GM19328 (cell line): ENCODE data around the gene LZTS3.
"Not testable (repeated sequence)": the region's sequence is repeated elsewhere in the genome, so short reads cannot be mapped to it uniquely, and the experiment has no call there.

ENCODE experiments used
- ATAC-seq: cut with Tn5 transposase; IDR thresholded peaks from one replicate; pipeline ENCODE4 v1.9.1; 2021; ENCODE audit warnings: mild to moderate bottlenecking, moderate library complexity; ENCODE audit not compliant: unreplicated experiment

The LZTS3 gene

DNA sequence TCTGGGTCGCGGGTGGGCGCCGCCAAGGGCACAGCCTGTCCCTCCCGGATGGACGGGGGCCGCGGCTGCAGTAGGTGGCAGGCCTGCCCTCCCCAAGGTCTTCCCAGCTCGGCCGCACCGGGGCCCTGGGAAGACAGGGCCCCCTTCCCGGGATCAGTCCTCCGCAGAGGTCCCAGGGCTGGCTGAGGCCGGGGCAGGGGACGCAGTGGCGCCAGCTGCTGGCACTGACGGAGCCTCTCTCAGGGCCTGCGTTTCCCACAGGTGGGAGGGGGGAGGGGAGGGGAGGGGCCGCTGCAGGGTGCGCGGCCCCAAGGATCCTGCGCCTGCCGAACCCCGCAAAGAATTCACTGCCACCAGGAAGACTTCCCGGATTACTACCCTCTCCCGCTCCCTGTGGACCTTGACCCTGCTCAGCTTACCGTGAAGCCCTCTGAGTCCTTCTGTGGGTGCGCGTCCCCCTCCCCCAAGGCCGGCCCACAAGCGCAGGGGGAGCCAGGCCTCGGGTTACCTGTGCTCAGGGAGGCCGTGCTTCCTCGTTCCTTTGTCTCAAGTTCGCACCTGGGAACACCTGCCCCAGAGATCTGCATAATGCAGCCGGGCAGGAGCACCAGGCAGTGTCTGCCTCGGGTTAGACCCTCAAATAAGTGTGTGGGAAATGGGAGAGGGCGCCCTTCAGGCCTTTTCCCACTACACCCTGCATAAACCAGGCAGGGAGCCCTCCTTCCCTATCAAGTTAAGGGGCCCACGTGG, 5.1 kb downstream of the LZTS3 start:
- ATAC-seq: no peak

DNA sequence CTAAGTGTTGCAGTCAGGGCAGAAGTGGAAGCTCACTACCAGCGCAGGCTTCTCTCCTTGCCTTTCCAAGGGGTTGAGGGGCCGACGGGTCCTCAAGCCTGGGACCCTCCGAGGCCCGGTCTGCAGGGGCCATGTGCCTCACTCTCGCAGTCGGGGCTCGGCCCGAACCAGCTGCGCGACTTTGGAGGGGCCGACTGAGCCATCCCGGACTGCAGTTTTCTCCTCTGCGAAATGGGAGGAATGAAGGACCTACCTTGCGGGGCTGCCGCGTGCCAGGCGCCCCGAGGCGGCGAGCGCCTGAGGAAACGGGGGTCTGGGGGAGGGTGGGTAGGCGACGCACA, 5.6 kb downstream of the LZTS3 start:
- ATAC-seq: no peak

DNA sequence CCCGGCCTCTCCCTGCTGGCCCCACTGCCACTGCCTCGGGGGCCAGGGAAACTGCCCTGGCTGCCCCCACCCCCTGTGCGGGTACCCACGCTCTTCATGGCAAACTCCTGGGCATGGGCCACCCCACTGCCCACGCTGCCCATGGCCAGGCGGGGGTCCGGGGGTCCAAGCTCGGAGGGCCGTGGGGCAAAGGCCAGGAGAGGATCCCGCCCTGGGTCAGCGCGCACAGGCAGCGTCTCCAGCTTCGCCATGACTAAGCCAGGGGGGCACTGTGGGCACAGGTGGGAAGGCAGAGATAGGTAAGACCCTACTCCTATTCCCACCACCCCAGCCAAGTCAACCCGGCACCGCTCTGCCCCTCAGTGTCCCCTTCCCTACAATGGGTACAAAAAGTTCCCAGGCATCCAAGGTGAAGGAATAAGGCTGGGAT, 6.4 kb downstream of the LZTS3 start:
- no peak for ATAC-seq

DNA sequence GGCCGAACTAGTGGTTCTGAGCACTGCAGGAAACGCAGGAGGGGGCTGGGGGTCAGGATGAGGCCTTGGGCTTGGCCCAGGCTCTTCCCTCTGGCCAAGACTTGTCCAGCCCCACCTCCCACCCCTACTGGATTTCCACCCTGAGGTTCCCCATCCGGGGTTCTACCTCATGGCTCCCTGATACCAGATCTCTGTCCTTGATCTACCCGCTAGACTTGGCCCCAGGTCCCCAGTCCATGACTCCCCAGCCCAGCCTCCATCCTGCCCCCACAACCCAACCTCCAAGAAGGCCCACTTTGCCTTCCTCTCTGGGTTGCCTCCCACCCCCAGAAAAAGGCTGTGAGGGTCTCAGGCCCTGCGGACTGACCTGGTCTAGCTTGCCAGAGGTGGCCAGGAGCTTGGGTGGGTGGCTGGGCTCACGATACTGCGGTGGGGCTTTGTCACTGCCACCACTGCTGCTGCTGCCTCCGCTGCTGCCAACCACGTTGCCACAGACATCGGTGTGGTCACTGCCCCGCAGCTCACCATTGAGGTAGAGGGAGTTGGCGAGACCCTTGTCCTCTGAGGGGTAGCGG, 6.9 kb downstream of the LZTS3 start:
- ATAC-seq: no peak

DNA sequence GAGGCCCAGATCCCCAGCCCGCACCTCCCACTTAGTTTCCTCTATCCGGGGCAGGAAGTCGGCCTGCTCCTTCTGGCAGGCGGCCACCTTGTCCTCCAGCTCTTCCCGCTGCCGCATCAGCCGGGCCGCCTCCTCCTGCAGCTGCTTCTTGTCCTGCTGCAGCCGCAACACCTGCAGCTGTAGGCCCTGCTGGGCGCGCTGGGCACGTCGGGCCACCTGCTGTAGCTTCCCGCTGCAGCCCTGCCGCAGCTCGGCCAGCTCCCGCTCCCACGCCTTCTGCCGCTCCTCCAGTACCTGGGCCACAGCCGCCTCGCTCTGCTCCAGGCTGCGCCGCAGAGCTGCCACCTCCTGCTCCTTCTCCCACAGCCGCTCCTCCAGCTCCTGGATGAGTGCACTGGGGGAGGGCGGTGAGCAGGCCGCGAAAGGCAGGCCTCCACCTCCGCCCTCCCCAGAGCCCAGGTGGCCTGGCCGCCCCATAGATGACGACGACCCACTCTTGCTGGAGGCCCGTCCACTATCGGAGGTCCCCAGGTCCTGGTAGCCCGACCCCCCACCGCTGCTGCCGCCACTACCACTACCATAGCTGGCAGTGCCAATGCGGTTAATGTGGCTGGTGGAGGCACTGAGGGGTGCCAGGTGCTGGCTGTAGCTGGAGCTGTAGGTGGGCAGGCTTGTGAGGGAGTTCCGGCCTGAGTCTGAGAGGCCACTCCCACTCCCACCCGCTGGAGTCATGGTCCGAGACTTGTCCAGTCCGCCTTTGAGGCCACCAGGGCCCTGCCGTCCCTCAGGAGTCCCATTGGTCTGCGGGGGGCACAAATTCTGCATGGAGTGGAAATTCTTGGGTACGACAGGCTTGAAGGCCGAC, 7.6 kb downstream of the LZTS3 start:
- no peak for ATAC-seq

DNA sequence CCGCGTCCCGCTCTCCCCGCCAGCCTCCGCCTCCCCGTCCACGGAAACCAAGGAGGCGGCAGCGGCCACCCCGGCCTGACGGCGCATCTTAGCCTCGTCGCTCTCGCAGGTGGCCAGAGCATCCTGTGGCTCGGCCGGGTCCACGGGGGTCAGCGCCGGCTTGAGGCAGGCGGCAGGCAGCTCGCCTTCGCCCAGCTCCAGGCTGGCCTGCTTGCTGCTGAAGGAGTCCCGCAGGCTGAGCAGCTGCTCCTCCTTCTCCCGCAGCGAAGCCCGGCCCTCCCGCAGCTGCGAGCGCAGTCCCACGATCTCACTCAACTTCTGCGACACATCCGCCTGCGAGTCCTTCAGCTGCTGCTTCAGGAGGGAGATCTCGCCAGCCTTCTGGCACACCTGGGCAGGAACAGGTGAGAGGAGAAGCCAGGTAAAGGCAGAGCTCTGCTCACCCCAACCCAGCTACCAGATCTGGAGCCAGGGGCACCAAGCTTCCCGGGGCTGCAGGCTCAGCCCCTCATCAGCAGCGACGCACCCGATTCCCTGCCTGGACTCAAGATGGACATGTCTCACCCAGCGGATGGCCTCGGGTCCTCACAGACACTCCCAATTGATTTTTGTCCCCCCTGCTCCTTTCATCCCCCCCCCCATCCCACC, 8.5 kb downstream of the LZTS3 start:
- ATAC-seq: no peak

DNA sequence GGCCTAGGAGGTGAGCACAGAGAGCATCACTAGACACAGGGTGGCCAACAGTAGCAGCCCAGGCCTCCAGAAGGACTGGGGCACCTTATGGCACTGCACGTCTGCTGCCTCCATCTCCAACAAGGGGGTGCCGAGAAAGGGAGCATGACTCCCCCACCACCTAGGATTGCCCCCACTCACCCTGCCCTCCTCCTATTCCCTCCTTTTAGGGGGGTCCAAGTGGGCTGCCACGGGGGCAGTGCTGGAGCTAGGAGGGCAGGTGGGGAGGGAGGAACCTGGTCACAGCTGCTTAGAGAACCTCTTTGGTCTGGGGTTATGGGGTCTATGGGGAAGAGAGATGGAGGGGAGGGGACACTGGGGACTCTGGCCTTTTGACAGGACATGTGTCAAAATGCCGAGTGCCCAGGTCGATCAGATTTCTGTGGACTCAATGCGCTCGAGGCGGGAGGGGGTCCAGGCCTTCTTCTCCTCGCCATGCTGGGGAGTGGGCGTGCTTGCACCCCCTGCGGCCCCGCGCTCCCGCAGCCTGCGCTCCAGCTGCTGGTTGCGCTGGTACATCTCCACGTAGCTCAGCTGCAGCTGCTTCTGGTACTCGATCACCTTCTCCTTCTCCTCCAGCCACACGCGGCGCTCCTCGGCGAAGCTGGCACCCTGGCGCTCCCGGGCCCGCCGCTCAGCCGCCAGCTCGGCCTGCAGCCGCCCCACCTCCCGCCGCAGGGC, 9.1 kb downstream of the LZTS3 start:
- no peak for ATAC-seq

DNA sequence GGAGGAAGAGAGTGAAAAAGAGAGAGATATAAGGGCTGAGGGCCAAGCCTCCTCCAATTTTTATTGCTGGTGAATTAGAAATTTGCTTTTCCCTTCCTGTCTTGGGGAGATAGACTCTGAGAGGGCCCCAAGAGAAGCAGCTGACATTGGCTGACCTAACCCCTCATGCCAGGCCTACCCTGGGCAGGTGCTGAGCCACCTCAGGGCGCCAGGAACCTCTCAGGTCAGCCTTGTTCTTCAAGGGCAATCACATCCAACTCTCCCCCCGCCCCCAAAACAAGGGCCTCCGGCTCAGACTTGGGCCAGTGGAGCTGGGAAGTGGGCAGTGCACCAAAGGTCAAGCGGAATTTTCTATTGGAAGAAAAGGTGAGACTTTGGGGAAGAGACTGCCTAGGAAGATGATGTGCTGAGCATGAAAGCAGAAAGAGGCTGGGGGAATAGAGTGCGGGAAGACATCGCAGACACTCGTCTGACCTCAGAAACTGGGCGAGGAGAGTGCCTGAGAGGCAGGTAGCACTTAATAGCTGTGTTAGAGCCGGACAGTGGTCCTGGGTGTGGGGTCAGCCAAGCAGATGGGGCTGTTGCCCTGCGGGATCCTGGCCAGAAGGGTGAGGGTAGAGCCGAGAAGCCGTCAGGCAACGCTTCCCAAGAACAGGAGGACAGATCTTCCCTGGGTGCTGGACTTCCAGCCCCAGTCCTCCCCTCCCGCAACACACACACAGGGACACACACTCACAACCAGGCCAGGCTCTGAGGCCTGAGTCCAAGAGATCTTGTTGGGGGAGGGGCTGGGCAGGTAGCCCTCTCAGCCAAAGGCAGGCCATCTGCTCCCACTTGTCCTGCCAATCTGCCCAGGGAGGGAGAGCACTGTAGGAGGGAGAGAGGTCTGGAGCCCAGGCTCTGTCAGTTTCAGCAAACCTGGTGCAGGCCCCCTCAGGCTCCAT, 10.0 kb downstream of the LZTS3 start:
- ATAC-seq: no peak

DNA sequence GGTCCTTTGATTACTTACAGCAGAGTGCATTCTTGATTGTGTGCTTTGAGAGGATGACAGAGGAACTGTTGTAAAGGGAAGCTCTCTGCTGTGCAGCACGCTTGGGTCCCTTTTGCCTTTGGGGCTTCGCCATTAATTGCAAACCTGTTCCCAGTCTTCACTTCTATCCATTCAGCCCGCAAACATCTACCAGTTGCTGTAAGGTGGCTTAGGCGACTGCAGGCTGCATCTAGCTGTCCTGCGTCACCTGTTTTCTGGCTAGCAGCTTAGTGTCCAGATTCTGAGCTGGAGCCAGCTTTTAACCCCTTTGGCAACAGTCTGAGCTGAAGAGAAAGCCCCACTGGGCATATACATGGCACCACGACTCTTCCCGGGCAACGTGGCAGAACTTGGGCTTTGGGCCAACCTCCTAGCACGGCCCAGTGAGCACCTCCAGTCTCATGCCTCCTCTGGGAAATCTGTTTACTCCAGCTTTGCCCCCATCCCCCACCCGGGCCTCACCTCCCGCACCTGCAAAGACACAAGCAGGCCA, 11.2 kb downstream of the LZTS3 start:
- ATAC-seq: no peak

DNA sequence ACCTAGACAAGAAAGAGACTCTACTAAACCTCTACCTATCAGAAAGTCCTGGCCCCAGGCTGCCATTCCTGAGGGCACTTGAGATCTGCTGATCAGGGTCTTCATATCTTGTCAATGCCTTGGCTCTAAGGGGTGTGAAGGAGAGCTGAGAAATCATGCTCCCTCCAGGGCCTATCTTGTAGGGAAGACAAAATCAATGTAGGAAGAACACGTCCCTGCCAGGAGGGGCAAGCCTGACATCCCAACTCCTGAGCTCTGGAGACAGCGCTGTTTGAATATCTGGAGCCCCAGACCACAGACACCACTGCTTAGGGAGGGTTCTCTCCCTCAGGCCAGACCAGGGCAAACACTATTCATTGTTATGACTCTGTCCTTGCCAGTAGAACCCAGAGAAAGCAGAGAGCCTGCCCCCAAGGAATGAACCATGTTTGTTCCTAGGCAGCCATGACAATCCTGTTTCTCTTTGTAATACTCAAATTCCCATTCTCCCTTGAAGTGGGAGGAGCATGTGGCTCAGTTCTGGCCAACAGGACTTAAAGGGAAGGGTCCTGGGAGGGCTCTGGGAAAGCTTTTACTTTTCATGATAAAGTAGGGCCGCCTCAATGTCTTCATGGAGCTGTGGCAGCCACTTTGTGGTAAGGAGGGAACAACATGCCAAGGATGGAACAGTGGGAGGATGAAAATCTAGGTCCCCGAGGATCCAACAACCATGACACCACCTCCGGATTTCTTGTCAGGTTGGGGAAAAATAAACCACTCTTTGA, 11.9 kb downstream of the LZTS3 start:
- no peak for ATAC-seq

DNA sequence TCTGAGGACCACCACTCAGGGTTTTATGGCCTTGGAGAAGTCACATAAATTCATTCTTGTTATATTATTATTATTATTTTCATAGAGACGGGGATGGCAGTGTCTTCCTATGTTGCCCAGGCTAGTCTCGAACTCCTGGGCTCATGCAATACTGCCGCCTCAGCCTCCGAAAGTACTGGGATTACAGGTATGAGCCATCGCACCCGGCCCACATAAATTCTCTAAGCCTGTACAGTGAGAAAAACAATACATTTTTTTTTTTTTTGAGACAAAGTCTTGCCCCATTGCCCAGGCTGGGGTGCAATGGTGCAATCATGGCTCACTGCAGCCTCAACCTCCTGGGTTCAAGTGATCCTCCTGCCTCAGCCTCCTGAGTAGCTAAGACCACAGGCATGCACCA, 12.9 kb downstream of the LZTS3 start:
- no peak for ATAC-seq

DNA sequence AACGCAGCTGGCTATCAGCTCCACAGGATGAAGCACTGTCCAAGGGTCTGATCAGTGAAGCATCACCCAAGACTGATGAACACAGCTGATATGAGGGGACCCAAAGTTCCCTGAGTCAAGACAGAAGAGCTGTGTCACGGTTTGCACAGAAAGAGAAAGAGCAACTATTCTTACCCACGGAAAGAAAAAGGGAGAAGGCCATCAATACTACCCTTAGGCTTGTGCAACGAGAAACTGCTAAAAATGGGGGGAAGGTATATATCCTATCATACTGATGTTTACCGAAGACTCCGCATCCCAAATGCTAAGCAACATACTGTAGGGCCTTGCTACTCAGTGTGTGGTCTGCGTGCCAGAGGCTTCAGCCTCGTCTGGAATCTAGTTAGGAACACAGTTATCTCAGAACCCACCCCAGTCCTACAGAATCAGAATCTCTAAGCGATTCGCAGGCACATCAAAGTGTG, 14.3 kb downstream of the LZTS3 start:
- ATAC-seq: no peak

DNA sequence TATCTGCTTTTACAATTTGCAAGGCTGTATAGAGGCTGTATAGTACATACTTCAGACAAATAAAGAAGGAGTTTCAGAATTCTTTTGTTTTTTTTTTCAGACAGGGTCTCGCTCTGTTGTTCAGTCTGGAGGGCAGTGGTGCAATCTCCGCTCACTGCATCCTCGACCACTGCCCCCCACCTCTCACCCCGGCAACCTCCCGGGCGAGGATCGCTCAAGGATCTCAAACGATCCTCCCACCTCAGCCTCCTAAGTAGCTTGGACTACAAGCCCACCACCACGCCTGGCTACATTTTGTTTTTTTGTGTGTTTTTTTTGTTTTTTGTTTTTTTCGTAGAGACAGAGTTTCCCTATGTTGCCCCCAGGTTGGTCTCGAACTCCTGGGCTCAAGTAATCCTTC, 15.5 kb downstream of the LZTS3 start:
- ATAC-seq: no peak

DNA sequence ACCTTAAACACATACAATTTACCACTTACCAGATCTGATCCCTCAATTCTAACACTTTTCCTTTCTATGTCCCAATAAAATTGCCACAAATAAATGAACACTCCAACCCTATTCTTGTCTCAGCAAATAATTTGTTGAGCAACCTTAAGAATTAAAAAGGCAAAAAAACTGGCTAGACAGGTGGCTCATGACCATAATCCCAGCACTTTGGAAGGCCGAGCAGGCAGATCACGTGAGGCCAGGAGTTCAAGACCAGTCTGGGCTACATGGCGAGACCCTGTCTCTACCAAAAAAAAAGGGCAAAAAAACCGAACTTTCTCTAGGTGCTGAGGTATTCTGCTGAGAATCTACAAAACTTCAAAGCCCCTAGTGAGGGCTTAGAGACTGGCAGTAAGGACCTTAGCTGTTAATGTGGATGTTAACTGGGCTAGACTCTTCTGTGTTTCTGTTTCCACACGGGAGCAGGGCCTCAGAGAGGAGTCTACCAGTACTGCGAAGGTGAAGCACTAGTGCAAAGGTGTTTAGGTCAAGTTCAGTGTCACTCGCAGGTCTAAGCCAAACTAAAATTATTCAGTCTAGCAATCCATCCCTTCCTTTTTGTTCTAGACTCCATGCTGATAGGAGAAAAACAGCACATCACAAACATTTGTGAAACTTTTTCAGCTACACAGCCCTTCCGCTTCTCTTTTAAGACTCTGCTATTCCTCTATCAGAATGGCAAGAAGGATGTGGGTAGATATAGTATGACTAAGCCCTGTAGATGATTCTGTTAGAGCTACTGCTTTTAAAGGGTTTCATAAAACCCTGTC, 16.3 kb downstream of the LZTS3 start:
- peak; percentile 55 for ATAC-seq

DNA sequence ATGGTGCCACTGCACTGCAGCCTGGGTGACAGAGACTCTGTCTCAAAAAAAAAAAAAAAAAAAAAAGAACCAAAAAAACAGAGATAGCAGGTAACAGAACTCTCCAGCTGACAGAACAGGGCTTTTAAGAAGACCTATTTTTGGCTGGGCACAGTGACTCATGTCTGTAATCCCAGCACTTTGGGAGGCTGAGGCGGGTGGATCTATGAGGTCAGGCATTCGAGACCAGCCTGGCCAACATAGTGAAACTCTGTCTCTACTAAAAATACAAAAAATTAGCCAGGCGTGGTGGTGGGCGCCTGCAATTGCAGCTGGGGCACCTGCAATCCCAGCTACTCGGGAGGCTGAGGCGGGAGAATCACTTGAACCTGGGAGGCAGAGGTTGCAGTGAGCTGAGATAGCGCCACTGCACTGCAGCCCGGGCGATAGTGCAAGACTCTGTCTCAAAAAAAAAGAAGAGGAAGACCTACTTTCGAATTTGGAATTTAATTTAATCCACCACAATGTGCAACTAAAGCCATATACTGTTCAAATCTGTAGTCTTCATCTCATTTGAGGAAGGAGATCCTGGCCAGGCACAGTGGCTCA, 21.2 kb downstream of the LZTS3 start:
- not testable (repeated sequence) for ATAC-seq

DNA sequence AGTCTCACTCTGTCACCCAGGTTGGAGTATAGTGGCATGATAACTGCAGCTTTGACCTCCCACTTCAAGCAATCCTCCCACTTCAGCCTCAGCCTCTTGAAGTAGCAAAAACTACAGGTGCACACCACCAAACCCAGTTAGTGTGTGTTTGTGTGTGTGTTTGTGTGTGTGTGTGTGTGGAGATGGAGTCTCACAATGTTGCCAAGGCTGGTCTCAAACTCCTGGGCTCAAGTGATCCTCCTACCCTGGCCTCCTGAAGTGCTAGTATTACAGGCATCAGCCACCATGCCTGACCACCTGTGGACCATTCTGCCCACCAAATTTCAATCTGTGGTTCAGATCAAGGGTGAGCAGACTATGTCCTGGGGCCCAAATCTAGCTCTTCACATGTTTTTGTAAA, 22.4 kb downstream of the LZTS3 start:
- no peak for ATAC-seq

DNA sequence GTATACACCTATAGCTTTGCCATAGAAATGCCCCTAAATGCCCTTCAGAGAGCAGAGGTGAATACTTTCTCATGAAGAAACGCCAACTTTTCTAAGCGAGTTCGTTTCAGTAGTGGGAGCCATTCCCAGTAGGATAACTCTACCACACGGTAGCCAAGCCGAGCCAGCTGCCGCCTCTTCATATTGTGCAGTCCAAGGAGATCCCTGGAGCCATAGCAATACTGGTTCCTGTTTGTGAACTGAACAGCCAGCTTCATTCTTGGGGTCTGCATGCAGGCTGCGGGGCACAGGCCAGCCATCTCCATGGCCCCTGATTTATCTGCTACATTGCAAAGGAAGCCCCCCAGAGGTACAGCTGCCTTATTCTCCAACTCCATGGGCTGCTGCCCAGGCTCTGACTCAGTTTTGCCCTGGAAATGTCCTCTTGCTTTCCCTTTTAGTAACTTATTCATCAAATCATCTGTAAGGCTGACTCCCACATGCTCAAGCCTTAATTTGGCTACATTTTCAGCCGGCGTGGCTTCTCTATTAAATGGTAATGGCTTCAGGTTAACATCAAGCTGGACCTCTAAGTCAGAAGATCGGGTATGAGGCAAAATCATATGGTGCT, 26.5 kb downstream of the LZTS3 start:
- ATAC-seq: no peak
